SIG-M5 treated with dmso at 0.1 percent for 504 hours (cell line): ENCODE data around the gene KRAS.
A peak's percentile ranks its signal among the peaks of the same experiment; 100 is the strongest.

Source experiments
- DNase-seq: peaks from one replicate; lab custom pipeline; 2025; ENCODE audit not compliant: unreplicated experiment; lab: John Stamatoyannopoulos, UW

KRAS gene

GRCh38 chr12:25256826-25257225 lies 6.1 kb upstream of the KRAS start:
- no peak for DNase-seq

- DNase-seq, result no peak
Observed at GRCh38 chr12:25256005-25256404, 5.3 kb upstream of the KRAS start.

- no peak for DNase-seq
Observed at GRCh38 chr12:25254271-25254880, 3.6 kb upstream of the KRAS start.

GRCh38 chr12:25253371-25254068 lies 2.8 kb upstream of the KRAS start:
- no peak for DNase-seq

GRCh38 chr12:25252946-25253345 lies 2.2 kb upstream of the KRAS start:
- no peak for DNase-seq

- DNase-seq, result no peak
Observed at GRCh38 chr12:25251769-25252168, 1.0 kb upstream of the KRAS start.

- DNase-seq, result peak; percentile 25
Observed at GRCh38 chr12:25249931-25250738, 594 bp downstream of the KRAS start.

- no peak for DNase-seq
Observed at GRCh38 chr12:25248732-25249131, 2.0 kb downstream of the KRAS start.

- no peak for DNase-seq
Observed at GRCh38 chr12:25248137-25248536, 2.6 kb downstream of the KRAS start.

- DNase-seq, result no peak
Observed at GRCh38 chr12:25245491-25245890, 5.2 kb downstream of the KRAS start.

GRCh38 chr12:25243680-25243990 lies 7.1 kb downstream of the KRAS start:
- DNase-seq, result no peak

GRCh38 chr12:25242981-25243679 lies 7.6 kb downstream of the KRAS start:
- DNase-seq, result no peak

- peak; percentile 12 for DNase-seq
Observed at GRCh38 chr12:25241167-25242020, 9.3 kb downstream of the KRAS start.

GRCh38 chr12:25236626-25237025 lies 14.1 kb downstream of the KRAS start:
- DNase-seq, result no peak

- DNase-seq, result no peak
Observed at GRCh38 chr12:25236190-25236589, 14.5 kb downstream of the KRAS start.

- no peak for DNase-seq
Observed at GRCh38 chr12:25213338-25213737, 37.4 kb downstream of the KRAS start.

GRCh38 chr12:25208554-25208953 lies 42.2 kb downstream of the KRAS start:
- DNase-seq, result no peak

- DNase-seq, result no peak
Observed at GRCh38 chr12:25207846-25208245, 42.9 kb downstream of the KRAS start.

GRCh38 chr12:25207411-25207810 lies 43.3 kb downstream of the KRAS start:
- DNase-seq, result no peak

- DNase-seq, result no peak
Observed at GRCh38 chr12:25202137-25202536, 48.6 kb downstream of the KRAS start.

- DNase-seq, result no peak
Observed at GRCh38 chr12:25200703-25201102, 50.0 kb downstream of the KRAS start.
